ENCODE measurements around the gene SRI. TPM values are rescaled to one million over a fixed set of nuclear protein-coding genes. Genes with fewer than 3 reads are reported as not detected.

The SRI gene
- polyA plus RNA-seq, 1 of the 3 experiments (the other 2 are of a cell fraction): 197 TPM

DNA sequence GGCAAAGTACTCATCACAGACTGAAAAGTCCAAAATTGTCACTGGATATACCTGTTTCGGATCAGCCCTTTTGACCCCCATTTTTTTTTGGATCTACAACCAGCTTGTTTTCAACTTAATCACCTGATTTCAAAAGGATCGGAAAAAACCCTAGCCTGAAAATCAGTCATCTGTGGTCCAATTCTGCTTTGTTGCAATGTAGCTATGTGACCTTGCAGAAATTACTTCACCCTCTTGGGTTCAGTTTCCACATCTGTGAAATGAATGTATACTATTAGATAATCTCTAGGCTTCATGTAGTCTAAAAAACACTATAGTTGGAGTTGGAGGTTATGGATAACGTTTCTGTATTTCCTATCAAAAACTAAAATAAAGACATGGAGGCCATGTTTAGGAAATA, 49.7 kb upstream of the SRI start (continued):
- no peak for TF ChIP-seq MXI1 (IDR thresholded peaks at IDR 0.05; ENCODE audit: low read depth, low read length)
- TF ChIP-seq, protein P1, sequence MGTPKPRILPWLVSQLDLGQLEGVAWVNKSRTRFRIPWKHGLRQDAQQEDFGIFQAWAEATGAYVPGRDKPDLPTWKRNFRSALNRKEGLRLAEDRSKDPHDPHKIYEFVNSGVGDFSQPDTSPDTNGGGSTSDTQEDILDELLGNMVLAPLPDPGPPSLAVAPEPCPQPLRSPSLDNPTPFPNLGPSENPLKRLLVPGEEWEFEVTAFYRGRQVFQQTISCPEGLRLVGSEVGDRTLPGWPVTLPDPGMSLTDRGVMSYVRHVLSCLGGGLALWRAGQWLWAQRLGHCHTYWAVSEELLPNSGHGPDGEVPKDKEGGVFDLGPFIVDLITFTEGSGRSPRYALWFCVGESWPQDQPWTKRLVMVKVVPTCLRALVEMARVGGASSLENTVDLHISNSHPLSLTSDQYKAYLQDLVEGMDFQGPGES (IDR thresholded peaks at IDR 0.05; ENCODE audit: low read depth, low read length): no peak
- no peak for TF ChIP-seq YY1 (IDR thresholded peaks at IDR 0.05; ENCODE audit: low read depth)
- TF ChIP-seq SMC3 (IDR thresholded peaks at IDR 0.05; ENCODE audit: low read depth, low read length): no peak
- TF ChIP-seq, protein P2, sequence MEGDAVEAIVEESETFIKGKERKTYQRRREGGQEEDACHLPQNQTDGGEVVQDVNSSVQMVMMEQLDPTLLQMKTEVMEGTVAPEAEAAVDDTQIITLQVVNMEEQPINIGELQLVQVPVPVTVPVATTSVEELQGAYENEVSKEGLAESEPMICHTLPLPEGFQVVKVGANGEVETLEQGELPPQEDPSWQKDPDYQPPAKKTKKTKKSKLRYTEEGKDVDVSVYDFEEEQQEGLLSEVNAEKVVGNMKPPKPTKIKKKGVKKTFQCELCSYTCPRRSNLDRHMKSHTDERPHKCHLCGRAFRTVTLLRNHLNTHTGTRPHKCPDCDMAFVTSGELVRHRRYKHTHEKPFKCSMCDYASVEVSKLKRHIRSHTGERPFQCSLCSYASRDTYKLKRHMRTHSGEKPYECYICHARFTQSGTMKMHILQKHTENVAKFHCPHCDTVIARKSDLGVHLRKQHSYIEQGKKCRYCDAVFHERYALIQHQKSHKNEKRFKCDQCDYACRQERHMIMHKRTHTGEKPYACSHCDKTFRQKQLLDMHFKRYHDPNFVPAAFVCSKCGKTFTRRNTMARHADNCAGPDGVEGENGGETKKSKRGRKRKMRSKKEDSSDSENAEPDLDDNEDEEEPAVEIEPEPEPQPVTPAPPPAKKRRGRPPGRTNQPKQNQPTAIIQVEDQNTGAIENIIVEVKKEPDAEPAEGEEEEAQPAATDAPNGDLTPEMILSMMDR (IDR thresholded peaks at IDR 0.05): no peak

DNA sequence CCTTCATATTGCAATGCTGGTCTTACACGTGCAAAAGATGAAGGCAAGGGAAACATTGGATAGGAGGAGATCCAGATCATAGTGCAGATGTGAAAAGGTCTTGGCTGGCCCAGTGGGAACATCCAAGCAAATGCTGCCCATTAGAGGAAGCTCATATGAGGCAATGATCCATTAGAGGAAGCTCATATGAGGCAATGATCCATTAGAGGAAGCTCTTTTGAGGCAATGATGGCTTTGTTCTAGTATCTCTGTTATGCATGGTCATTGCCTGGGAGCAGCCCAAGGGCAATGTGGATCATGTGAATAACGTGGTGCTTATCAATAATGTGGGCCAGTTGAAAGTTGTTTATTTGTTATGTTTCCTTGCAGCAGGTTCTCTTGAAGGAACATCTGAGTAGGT, 49.0 kb upstream of the SRI start:
- Histone ChIP-seq H3K27me3 (ENCODE audit: insufficient read depth) (no peaks in the 10 kb centered on the region), H4K20me1 (ENCODE audit: insufficient read depth) (no peaks in the 10 kb centered on the region), H3K27ac (ENCODE audit: low read depth in 2 of 2, low read length in 1 of 2) (no peak overlapping the region), H3F3A (replicated peaks; ENCODE audit: insufficient read depth) (no peaks in the 10 kb centered on the region), H3K9me3 (no peaks in the 10 kb centered on the region), H3K79me2 (ENCODE audit: insufficient read depth) (no peaks in the 10 kb centered on the region), H3K4me1 (ENCODE audit: control insufficient read depth in 1 of 2, insufficient read depth in 2 of 2, low read depth in 1 of 2, low read length in 1 of 2) (no peaks in the 10 kb centered on the region; a peak in 1 of 4 replicates), H3K4me2 (no peak overlapping the region), H3K9me2 (0 out of 2 replicates have a peak, but pooled peaks cover 4% of the 10 kb centered on the region), H3K36me3 (replicated peaks in 1 of 2; ENCODE audit: control insufficient read depth in 1 of 2, insufficient read depth in 2 of 2, low read length in 1 of 2) (no peaks in the 10 kb centered on the region), H3K9ac (no peak overlapping the region), H2AFZ (ENCODE audit: low read depth) (no peak overlapping the region), H3K4me3 (ENCODE audit: low read depth in 2 of 2, low read length in 1 of 2) (no peak overlapping the region)
- TF ChIP-seq, protein P3, sequence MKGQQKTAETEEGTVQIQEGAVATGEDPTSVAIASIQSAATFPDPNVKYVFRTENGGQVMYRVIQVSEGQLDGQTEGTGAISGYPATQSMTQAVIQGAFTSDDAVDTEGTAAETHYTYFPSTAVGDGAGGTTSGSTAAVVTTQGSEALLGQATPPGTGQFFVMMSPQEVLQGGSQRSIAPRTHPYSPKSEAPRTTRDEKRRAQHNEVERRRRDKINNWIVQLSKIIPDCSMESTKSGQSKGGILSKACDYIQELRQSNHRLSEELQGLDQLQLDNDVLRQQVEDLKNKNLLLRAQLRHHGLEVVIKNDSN (IDR thresholded peaks at IDR 0.05; ENCODE audit: borderline replicate concordance, low read depth): no peak
- ChIA-PET CTCF (interaction anchor here (1.0 kb wide), 1 partner anchor 76 kb away, joined by 3 read pairs; no protein-coding TSS in a partner anchor), POLR2A (no interaction called here)
- 9% methylated on average over 2 of the region's 2 CpGs for WGBS (ENCODE audit: low lambda C conversion rate)
- DNase-seq: no peak

DNA sequence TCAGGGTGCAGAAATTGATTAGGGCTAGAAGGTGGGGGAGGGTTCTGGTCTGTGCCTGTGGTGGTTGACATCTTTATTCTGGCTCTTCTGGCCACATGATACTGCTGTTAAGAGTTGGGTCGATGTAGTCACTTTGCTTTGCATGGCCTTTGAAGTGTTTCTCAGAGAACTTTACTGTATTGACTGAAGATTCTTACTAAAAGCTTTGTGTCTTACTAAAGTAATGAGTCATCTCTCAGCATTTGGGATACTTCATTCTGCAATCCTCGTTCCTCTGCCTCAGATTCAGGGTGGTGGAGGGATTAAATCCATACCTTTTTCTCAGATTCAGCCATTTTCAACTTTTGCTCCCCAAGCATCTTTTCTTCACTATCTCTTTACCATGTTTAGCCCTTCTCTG, 48.2 kb upstream of the SRI start:
- no peak overlapping the region for H3K4me2 ChIP-seq
- no peaks in the 10 kb centered on the region for H3K27me3 ChIP-seq (ENCODE audit: insufficient read depth)
- no peaks in the 10 kb centered on the region for H3F3A ChIP-seq (replicated peaks; ENCODE audit: insufficient read depth)
- CTCF ChIA-PET: interaction anchor here (1.0 kb wide), 1 partner anchor 77 kb away, joined by 3 read pairs; no protein-coding TSS in a partner anchor
- no peaks in the 10 kb centered on the region for H3K36me3 ChIP-seq (replicated peaks in 1 of 2; ENCODE audit: control insufficient read depth in 1 of 2, insufficient read depth in 2 of 2, low read length in 1 of 2)
- H4K20me1 ChIP-seq (ENCODE audit: insufficient read depth): no peaks in the 10 kb centered on the region
- no peak overlapping the region for H2AFZ ChIP-seq (ENCODE audit: low read depth)
- 0 out of 2 replicates have a peak, but pooled peaks cover 4% of the 10 kb centered on the region for H3K9me2 ChIP-seq
- POLR2A ChIA-PET: no interaction called here
- WGBS (ENCODE audit: low lambda C conversion rate): 22% methylated on average over 2 of the region's 2 CpGs
- no peak overlapping the region for H3K27ac ChIP-seq (ENCODE audit: low read depth in 2 of 2, low read length in 1 of 2)
- H3K9ac ChIP-seq: no peak overlapping the region
- H3K4me1 ChIP-seq (ENCODE audit: control insufficient read depth in 1 of 2, insufficient read depth in 2 of 2, low read depth in 1 of 2, low read length in 1 of 2): no peaks in the 10 kb centered on the region; a peak in 1 of 4 replicates
- H3K79me2 ChIP-seq (ENCODE audit: insufficient read depth): no peaks in the 10 kb centered on the region
- H3K9me3 ChIP-seq: no peaks in the 10 kb centered on the region
- no peak for DNase-seq
- no peak overlapping the region for H3K4me3 ChIP-seq (ENCODE audit: low read depth in 2 of 2, low read length in 1 of 2)
- TF ChIP-seq FOXJ3 (CRISPR knock-in tag; IDR thresholded peaks at IDR 0.05) (no peak), POLR2AphosphoS5 (IDR thresholded peaks at IDR 0.05; ENCODE audit: low read depth, low read length) (no peak), MEF2A (IDR thresholded peaks at IDR 0.05; ENCODE audit: borderline replicate concordance, low read depth) (no peak)

Measured in SK-N-SH (cell line).